IPS-11a (cell line): ENCODE measurements around the gene SLC38A4.
"Not testable (repeated sequence)": the region's sequence is repeated elsewhere in the genome, so short reads cannot be mapped to it uniquely, and the experiment has no call there.

Source experiments
- H3K4me3 ChIP-seq: one replicate; pipeline ENCODE4 v1.5.1; 2013; ENCODE audit warnings: low read depth, low read length, control low read depth

Gene SLC38A4

DNA sequence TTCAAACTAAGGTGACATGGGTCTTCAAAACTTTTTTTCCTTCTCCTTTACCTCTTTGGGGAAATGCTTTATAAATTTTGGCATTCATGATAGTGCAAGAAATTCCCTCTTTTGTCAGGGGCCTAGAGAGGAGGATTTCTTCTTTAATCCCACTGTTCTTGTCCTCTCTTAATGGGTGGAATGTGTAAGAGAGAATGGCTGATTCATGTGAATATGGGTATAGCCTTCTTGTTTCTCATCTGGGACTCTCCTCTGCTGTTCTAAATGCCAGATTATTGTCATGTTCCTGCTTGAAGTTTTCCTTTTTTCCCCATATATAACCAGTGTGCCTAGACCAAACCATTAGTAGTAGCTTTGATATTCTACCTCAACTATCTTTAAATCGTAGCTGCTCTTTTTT lies 46.7 kb downstream of the SLC38A4 start:
- H3K4me3 ChIP-seq = no peak overlapping the region

DNA sequence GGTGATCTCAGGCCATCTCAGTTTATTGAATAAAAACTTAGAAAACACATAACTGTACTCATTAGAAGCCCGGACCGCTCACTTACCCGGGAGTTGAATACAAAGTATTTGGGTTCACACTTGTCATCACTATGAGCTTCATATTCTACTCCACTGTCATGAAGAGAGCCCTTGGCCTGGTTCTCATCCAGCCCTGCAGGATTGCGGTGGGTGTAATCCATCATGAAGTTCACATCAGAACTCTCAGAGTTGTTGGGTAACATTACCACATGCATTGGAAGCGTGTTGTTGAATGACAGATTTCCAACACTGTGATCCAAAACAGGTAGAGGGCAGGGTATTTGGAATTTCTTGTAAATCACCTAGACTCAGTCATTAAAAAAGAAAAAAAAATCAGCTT lies 47.4 kb downstream of the SLC38A4 start:
- no peak overlapping the region for H3K4me3 ChIP-seq

DNA sequence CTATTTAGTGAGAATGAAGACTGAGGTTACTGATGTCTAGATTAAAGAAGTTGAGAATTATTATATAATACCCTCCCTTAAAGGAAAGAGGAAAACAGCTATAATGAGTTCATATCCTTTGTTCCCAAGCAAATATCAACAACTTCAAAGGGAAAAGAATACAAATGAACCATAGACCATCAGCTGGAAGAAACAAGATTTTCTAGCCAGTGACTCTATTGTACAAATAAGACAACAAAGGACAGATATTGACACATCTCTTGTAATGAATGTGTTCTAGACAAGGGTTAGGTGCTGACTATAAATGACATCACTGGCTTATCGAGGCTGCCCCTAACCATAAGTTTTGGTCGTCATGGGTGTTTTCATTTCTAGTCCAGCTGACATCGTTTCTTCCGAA lies 48.2 kb downstream of the SLC38A4 start:
- no peak overlapping the region for H3K4me3 ChIP-seq

DNA sequence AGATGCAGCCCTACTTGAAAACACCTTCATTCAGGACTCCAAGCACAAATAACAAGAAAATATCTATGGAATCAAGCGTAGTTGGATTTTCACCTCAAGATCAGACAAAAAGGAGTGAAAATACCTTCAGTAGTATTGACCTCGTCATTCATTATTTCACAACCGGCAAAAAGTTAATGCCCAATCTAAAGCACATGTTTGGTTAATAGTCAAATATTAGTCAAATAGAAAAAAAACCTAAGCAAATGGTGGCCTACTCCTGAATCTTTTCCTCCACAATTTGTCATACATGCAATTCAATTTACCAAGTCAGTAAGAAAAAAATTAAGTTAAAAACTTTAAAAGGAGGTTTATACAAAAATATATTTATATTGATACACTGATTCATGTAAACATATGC lies 50.0 kb downstream of the SLC38A4 start:
- H3K4me3 ChIP-seq = no peak overlapping the region

DNA sequence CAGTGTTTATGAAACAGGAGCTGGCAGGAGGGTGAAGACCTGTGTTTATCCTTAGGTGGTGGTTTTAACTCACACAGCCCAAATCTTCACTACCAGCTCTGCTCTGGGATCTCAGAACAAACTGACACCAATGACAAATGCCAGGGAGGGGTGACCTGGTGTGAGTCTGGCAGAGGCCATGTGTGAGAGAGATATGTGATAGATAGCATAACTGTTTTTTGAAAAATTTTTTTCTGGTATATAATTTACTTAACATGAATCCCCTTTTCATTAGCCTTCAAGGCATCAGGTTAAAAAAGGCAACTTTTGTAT lies 51.5 kb downstream of the SLC38A4 start:
- H3K4me3 ChIP-seq = no peak overlapping the region

DNA sequence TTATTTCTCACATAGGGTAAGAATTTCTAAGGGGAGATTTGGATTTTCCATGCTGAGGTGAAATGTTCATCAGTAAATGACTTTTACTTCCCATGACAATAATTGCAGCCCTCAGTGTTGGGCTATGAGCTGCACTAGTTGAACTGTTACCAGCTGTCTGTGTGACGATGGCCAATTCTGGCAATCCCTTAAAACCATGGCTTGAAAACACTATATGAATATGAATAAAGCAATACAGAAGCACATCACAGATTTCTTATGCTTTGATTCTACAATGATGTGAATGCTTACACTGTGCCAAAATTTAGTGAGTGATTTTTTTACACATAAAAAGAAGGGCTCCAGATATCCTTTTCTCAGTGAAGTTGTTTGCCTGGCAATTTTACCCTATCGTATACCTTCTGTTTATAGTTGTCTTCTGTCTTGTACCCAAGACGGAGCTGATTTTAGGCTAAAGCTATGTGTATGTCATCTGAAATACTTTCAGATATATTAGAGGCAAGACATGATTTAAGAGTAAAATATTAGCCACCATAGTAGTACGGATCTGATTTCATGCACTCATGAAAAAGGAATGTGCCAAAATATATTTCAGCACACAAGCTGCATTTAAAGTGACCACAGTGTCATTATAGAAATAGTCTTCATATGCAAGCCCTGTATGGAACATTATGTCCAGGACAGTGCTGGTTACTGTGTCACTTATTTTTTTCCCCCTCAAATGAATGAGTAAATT lies 52.0 kb downstream of the SLC38A4 start:
- H3K4me3 ChIP-seq = no peak overlapping the region

DNA sequence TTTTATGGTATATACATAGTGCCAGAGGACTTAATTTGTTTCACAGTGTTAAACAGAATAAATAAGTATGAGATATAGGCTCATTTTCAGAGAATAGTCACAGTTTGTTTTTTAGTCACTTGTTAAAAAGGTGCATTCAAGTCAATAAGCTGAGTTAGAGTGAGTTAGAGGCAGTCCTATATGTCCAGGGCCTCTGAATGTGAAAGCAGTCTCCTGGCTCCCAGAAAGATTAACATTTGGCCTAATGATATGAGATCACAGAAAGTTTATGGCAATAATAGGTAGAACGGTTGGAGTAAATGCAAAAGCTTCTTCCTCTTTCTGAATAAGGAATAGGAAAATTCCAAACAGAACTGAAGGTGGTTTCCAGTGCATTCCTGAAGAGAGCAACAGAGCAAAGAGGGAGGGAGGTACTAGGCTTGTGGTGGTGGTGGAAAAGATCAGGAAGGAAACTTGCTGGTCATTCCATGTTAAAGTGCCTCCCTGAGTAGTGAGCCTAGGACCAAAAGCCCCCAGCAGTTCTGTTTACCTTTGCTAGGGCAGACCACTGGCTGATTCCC lies 54.4 kb downstream of the SLC38A4 start:
- H3K4me3 ChIP-seq = no peak overlapping the region

DNA sequence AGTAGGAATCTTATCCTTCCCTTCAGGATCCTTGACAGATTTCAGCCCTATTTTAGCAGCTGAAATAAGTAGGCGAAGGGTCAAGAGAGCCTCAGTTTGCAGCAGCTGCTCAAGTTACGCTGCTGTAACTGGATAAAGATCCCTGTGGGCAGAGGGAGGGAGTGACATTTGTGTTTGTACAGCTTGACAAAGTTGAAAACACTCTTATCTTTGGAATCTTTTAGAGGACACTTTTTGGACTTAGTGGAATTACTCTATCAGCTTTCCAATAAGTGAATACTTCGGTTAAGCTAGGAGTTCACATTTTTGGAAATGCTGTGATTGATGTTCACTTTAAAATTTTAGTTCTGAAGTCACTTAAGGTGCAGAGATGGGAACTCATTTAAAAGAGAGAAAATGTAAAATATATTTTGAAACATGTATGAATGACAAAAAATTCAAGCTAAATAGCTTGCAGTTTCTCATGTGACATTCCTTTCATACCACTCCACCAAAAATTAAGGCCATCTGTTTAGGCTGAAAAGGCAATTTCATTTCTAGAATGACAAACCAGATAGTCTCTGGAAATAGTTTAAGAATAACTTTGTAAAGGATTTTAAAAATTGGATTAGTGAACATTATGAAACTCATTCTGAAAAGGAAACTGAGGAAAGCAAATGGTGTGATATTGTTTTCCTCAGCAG lies 55.2 kb downstream of the SLC38A4 start:
- H3K4me3 ChIP-seq = no peak overlapping the region

DNA sequence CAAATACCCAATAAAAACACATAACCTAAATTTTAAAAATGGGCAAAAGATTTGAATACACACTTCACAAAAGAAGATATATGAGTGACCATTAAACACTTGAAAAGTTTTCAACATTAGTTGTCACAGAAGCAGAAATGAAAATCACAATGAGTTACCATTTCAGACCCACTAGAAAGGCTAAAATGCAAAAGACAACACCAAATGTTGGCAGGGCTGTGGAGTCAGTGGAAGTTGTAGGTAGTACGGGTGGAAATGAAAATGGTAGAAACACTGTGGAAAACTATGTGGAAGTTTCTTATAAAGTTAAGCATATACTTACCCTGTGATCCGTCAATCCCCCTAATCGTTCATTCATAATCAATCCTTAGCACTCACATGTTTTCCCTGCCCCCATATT lies 61.8 kb downstream of the SLC38A4 start:
- no peak overlapping the region for H3K4me3 ChIP-seq

DNA sequence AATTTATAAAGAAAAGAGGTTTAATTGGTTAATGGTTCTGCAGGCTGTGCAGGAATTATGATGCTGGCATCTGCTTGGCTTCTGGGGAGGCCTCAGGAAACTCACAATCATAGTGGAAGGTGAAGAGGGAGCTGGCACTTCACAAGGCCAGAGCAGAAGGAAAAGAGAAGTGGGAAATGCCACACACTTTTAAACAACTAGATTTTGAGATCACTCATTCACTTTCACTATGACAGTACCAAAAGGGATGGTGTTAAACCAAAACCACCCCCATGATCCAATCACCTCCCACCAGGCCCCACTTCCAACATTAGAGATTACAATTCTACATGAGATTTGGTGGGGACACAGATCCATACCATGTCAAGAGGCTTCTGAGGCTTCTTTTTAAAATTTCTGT lies 62.6 kb downstream of the SLC38A4 start:
- H3K4me3 ChIP-seq = no peak overlapping the region

DNA sequence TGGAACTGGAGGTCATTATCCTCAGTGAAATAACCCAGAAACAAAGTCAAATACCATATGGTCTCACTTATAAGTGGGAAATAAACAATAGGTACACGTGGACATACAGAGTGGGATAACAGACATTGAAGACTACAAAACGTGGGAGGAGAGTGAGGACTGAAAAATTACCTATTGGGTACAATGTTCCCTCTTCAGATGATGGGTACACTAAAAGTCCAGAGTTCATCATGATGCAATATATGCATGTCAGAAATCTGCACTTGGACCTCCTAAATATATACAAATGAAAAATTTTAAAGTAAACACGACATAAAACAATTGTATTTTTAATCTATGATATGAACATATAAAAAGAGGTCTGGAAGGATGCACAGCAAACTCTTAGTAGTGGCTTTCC lies 71.2 kb downstream of the SLC38A4 start:
- no peak overlapping the region for H3K4me3 ChIP-seq

DNA sequence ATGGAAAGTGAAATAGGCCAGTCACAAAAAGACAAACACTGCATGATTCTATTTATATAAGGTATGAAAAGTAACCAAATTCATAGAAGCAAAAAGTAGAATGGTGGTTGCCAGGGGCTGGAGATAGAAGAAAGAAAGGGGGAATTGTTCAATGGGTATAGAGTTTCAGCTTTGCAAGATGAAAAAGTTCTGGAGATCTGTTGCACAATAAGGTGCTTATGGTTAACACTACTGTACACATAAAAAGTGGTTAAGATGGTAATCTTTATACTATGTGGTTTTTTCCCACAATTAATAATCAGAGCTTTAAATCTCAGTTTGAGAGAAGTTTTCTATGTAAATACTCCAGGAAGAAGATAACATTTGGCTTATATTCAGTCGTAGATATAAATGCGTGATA lies 73.4 kb downstream of the SLC38A4 start:
- H3K4me3 ChIP-seq = no peak overlapping the region

DNA sequence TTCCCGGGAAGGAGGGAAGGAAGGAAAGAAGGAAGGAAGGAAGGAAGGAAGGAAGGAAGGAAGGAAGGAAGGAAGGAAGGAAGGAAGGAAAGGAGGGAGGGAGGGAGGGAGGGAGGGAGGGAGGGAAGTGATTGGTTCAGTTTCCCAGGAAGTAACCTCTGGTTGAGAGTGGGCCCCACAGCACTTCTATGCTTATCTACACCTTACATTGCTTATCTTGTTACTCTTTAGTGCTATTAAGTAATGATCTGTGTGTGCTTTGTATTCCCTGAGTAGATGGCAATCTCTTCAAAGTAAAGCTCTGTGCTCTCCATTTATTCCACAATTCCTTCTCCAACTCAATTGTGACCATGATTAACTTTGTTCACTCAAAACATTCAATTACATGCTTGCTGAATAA lies 74.6 kb downstream of the SLC38A4 start:
- H3K4me3 ChIP-seq = no peak overlapping the region

DNA sequence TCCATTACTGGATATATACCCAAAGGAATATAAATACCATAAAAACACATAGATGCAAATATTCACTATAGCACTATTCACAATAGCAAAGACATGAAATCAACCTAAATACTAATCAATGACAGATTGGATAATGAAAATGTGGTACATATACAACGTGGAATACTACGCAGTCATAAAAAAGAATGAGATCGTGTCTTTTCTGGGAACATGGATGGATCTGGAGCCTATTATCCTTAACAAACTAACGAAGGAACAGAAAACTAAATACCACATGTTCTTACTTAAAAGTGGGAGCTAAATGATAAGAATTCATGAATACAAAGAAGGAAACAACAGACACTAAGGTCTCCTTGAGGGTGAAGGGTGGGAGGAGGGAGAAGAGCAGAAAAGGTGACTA lies 76.5 kb downstream of the SLC38A4 start:
- no peak overlapping the region for H3K4me3 ChIP-seq

DNA sequence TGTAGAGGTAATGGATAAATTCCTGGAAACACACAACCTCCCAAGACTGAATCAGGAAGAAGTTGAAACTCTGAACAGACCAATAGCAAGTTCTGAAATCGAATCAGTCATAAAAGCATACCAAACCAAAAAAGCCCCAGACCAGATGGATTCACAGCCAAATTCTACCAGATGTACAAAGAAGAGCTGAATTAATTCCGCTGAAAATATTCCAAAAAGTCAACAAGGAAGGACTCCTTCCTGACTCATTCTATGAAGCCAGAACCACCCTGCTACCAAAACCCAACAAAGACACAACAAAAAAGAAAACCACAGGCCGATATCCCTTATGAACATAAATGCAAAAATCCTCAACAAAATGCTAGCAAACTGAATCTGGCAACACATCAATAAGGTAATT lies 81.5 kb downstream of the SLC38A4 start:
- H3K4me3 ChIP-seq = no peak overlapping the region

DNA sequence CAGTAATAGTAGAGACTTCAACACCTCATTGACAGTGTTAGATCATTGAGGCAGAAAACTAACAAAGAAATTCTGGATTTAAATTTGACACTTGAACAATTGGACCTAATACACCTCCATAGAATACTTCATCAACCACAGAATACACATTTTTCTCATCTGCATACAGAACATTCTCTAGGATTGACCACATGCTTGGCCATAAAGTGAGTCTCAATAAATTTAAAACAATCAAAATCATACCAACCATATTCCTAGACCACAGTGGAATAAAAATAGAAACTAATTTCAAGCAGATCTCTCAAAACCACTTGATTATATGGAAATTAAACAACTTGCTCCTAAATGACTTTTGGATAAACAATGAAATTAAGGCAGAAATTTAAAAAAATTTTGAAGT lies 82.3 kb downstream of the SLC38A4 start:
- no peak overlapping the region for H3K4me3 ChIP-seq

DNA sequence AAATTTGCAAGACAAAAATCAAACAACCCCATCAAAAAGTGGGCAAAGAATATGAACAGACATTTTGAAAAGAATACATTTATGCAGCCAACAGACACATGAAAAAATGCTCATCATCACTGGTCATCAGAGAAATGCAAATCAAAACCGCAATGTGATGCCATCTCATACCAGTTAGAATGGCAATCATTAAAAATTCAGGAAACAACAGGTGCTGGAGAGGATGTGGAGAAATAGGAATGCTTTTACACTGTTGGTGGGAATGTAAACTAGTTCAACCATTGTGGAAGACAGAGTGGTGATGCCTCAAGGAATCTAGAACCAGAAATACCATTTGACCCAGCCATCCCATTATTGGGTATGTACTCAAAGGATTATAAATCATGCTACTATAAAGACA lies 83.5 kb downstream of the SLC38A4 start:
- not testable (repeated sequence) for H3K4me3 ChIP-seq

DNA sequence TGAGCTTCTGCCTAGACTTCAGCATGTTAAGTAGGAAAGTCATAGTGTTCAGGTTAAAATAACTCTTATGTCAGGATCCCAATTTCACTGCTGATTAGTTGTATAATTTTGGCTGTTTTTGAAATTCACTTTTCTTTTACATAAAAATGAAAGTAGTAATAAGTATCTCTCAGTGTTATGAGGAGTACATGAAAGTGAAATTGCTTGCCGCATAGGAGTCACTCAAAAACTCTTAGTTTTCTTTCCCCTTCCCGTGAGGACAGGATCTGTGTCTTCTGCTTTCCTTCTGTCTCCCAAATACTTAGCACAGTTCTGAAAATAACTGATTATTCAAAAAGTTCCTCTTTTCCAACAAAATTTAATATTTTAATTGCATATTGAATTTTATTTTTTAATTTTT lies 100.5 kb downstream of the SLC38A4 start:
- H3K4me3 ChIP-seq = no peak overlapping the region

DNA sequence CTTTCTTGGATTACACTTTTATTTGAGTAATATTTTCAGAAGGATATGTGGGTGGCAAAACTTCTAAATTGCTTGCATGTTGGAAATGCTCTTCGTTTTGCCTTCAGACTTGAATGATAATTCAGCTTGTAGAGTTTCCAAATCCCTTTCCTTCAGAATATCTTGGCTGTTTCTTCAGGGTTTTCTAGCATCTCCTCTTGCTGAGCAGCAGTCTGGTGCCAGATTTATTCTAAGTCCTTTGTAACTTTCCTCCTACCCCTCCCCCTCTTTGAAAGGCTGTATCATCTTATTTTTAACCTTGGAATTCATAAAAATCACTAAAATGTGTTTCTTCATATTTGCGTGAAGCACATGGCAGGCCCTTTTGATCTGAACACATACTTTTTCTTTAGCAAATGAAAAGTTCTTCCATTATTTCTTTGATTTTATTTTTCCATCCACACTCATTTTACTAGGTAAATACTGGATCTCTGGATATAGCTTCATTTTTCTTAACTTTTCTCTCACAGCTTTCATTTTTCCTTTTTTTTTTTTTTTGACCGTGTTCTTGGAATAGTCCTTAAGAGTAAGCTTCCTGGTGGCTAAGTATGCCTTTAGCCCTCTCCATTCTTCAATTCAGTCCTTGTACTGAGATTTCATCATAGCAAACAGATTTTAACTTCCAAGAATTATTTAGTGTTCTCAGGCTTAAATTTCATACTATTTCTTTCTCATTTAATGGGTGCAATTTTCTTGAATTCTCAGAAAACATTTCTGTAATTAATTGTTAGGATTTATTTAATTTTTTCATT lies 102.0 kb downstream of the SLC38A4 start:
- no peak overlapping the region for H3K4me3 ChIP-seq

DNA sequence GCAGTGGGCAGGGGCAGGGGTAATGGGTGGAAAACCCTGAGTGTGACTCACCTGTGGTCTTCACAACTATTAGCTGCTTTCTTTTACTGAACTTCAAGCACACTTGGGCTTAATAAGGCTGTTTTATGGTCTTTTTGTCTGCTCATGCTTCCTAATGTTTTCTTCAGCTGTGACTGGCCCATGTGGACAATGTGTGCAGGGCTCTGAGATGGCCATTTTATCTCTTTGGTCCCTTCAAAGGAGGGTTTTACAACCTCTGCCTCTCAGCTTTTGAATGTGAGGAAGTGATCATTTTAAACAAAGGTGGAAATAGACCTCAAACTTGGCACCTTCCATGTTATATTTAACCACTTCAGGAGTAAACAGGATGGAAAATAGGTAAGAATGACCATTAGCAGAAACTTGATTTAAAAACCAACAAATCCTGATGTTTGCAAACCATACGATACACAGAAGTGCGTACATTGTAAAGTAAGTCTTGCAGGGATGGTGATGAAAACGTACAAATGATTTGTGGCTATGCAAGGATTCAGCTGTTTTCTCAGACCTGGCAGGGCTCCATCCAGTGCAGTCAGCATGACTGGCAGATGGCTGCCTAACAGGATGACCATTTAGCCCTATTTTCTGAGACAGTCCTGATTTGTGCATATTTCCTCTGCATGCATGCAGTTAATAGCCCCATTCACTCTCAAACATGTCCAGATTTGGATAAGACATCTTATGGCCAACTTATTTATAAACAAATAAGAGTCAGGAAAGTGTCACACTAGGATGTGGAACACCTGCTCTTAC lies 103.2 kb downstream of the SLC38A4 start:
- H3K4me3 ChIP-seq = no peak overlapping the region

DNA sequence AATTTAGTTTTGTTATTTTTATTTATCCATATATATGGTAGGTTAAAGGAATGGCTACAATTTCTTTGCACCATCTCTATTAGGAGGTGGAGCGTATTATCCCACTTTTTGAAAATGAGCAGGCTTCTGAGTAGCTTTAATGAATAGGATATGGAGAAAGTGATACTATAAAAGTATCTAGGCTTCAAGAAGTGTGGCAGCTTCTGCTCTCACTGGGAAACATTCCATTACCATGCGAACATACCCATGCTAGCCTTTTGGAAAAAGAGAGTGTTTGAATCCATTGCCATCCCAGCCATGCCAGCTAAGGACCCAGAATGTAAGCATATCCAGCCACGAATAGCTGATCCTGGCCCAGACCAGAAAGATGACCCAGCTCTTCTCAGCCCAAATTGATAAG lies 107.3 kb downstream of the SLC38A4 start:
- no peak overlapping the region for H3K4me3 ChIP-seq
